AG04449 (cell line): ENCODE measurements around the gene MFGE8.

Experiments used
- CTCF ChIA-PET: fragments of 350-600 bp; formaldehyde crosslinking; extraction: SDS; loops from one replicate; lab custom pipeline; 2021; ENCODE audit warnings: antibody characterized with exemption; lab: Yijun Ruan, JAX
- POLR2A ChIA-PET: fragments of 400-600, 350-600 bp; formaldehyde crosslinking; extraction: SDS; loops from one replicate; lab custom pipeline; 2020; ENCODE audit warnings: antibody characterized with exemption, inconsistent platforms; lab: Yijun Ruan, JAX
- DNase-seq: peaks from one replicate; pipeline ENCODE4 v3.0.0-alpha.2; 2010; ENCODE audit warnings: low read depth, low spot score
- H3K4me3 ChIP-seq: 2 replicates; pipeline ENCODE4 v1.5.1; 2011; ENCODE audit warnings: low read depth, mild to moderate bottlenecking, control low read depth, low read length
- TF ChIP-seq, protein P1 (sequence below): IDR thresholded peaks from one replicate; pipeline ENCODE4 v1.5.1; 2011; ENCODE audit warnings: mild to moderate bottlenecking, moderate library complexity, low read length, control low read depth, inconsistent platforms; ENCODE audit not compliant: insufficient read depth; ENCODE audit errors: missing control alignments

Gene MFGE8

GRCh38 chr15:88918738-88919137 lies 5.6 kb upstream of the MFGE8 start:
- ChIA-PET POLR2A (interaction anchor here (1.1 to 1.7 kb wide), 2 partner anchors 9 to 76 kb away, joined by 3 to 4 read pairs; no protein-coding TSS in a partner anchor), CTCF (interaction anchor here (1.6 to 2.8 kb wide), 2 partner anchors 8 to 14 kb away, joined by 3 to 13 read pairs; no protein-coding TSS in a partner anchor)
- H3K4me3 ChIP-seq, result no peak overlapping the region
- TF ChIP-seq, protein P1, sequence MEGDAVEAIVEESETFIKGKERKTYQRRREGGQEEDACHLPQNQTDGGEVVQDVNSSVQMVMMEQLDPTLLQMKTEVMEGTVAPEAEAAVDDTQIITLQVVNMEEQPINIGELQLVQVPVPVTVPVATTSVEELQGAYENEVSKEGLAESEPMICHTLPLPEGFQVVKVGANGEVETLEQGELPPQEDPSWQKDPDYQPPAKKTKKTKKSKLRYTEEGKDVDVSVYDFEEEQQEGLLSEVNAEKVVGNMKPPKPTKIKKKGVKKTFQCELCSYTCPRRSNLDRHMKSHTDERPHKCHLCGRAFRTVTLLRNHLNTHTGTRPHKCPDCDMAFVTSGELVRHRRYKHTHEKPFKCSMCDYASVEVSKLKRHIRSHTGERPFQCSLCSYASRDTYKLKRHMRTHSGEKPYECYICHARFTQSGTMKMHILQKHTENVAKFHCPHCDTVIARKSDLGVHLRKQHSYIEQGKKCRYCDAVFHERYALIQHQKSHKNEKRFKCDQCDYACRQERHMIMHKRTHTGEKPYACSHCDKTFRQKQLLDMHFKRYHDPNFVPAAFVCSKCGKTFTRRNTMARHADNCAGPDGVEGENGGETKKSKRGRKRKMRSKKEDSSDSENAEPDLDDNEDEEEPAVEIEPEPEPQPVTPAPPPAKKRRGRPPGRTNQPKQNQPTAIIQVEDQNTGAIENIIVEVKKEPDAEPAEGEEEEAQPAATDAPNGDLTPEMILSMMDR, result no peak
- DNase-seq, result peak; percentile 99

DNA sequence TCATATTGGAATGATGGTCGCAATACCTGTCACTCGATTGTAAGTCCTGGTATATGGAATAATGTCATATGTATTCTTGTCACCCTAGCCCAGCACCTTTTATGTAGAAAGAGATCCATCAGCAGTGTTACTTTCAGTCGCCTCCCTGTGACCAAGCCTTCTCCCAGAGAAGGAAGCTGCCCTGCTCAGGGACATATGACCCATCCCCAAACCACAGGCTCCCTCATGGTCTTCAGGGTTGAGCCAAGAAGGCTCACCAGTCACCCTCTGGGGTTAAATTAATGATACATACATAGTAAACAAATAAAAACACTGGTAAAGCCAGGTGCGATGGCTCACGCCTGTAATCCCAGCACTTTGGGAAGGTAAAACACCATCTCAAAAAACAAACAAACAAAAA lies 4.6 kb upstream of the MFGE8 start:
- POLR2A ChIA-PET, result no interaction called here
- H3K4me3 ChIP-seq, result no peak overlapping the region
- CTCF ChIA-PET, result interaction anchor here (1.3 kb wide), 1 partner anchor 13 kb away, joined by 5 read pairs; no protein-coding TSS in a partner anchor
- TF ChIP-seq, protein P1, result no peak
- no peak for DNase-seq

GRCh38 chr15:88915354-88915753 lies 2.2 kb upstream of the MFGE8 start:
- no peak for DNase-seq
- no peak overlapping the region for H3K4me3 ChIP-seq
- ChIA-PET CTCF (interaction anchor here (0.6 to 3.9 kb wide), 6 partner anchors 11 to 417 kb away, joined by 3 to 29 read pairs (median 4); no protein-coding TSS in a partner anchor), POLR2A (no interaction called here)
- TF ChIP-seq, protein P1, result no peak

DNA sequence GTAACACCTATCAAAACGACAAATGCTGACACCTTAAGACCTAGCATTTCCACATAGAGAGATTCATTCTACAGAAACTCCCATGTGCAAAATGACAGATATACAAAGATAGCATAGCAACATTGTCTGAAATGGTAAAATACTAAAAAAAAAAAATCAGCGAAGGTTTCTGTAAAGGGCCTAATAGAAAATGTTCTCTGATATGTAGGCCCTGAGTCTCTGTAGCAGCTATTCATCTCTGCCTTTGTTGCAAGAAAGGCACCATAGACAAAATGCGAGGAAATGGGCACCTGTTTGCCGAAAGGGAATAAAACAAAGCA lies 631 bp upstream of the MFGE8 start:
- DNase-seq, result no peak
- peak overlapping the region; percentile 65 for H3K4me3 ChIP-seq
- ChIA-PET POLR2A (interaction anchor here (0.6 to 3.7 kb wide), 8 partner anchors 8 to 138 kb away, joined by 3 to 22 read pairs (median 4); no protein-coding TSS in a partner anchor), CTCF (interaction anchor here (0.8 to 3.9 kb wide), 4 partner anchors 9 to 90 kb away, joined by 4 to 29 read pairs (median 13); no protein-coding TSS in a partner anchor)
- TF ChIP-seq, protein P1, result no peak

- POLR2A ChIA-PET, result interaction anchor here (0.7 to 3.7 kb wide), 5 partner anchors 8 to 140 kb away, joined by 3 to 22 read pairs (median 5); no protein-coding TSS in a partner anchor
- no peak for DNase-seq
- TF ChIP-seq, protein P1, result no peak
- H3K4me3 ChIP-seq, result peak overlapping the region; percentile 65
- CTCF ChIA-PET, result interaction anchor here (0.7 to 2.8 kb wide), 11 partner anchors 9 to 265 kb away, joined by 3 to 17 read pairs (median 5); no protein-coding TSS in a partner anchor
These were observed 668 bp downstream of the MFGE8 start for GRCh38 chr15:88912500-88912921.

GRCh38 chr15:88911766-88912118 lies 1.4 kb downstream of the MFGE8 start:
- CTCF ChIA-PET, result interaction anchor here (0.6 to 2.8 kb wide), 16 partner anchors 8 to 266 kb away, joined by 3 to 17 read pairs (median 4); no protein-coding TSS in a partner anchor

More at GRCh38 chr15:88911766-88912118, 1.4 kb downstream of the MFGE8 start:
- DNase-seq, result no peak
- TF ChIP-seq, protein P1, result no peak
- POLR2A ChIA-PET, result interaction anchor here (0.7 to 3.7 kb wide), 5 partner anchors 9 to 92 kb away, joined by 3 to 22 read pairs (median 5); no protein-coding TSS in a partner anchor
- H3K4me3 ChIP-seq, result peak overlapping the region; percentile 65
